HL-60 (cell line): ENCODE data around the gene RANBP3.
A peak's percentile ranks its signal among the peaks of the same experiment; 100 is the strongest.

Experiments used
- DNase-seq, 2 experiments: peaks; one replicate each; pipeline ENCODE4 v3.0.0-alpha.2; 2010 to 2020; ENCODE audit warnings: low read depth in 1 of 2, low spot score in 1 of 2
- H3K27ac ChIP-seq: fragments of 250-450 bp; sonication (Bioruptor Pico); replicated peaks from 2 replicates; pipeline ENCODE4 v1.5.1; 2020; ENCODE audit warnings: mild to moderate bottlenecking, moderate library complexity
- H3K27me3 ChIP-seq: fragments of 250-450 bp; sonication (Bioruptor Pico); 2 replicates; pipeline ENCODE4 v1.5.1; 2021; ENCODE audit warnings: mild to moderate bottlenecking, moderate library complexity; ENCODE audit not compliant: insufficient read depth, poor library complexity, severe bottlenecking
- H3K4me3 ChIP-seq: replicated peaks from 2 replicates; pipeline ENCODE4 v1.5.1; 2011; ENCODE audit warnings: mild to moderate bottlenecking, control low read depth, low read length; ENCODE audit not compliant: insufficient read depth
- CTCF ChIP-seq: IDR thresholded peaks from one replicate; pipeline ENCODE4 v1.5.1; 2011; ENCODE audit warnings: low read length, control low read depth, inconsistent platforms; ENCODE audit not compliant: insufficient read depth
- GABPA ChIP-seq: IDR thresholded peaks from 2 replicates; pipeline ENCODE4 v1.6.1; 2012; ENCODE audit warnings: low read depth
- POLR2AphosphoS5 ChIP-seq: IDR thresholded peaks from 2 replicates; pipeline ENCODE4 v1.6.1; 2012; ENCODE audit warnings: low read depth
- REST ChIP-seq: IDR thresholded peaks from 2 replicates; pipeline ENCODE4 v1.6.1; 2012; ENCODE audit warnings: low read depth; ENCODE audit not compliant: insufficient replicate concordance
- SPI1 ChIP-seq: IDR thresholded peaks from 2 replicates; pipeline ENCODE4 v1.6.1; 2012; ENCODE audit warnings: low read depth, mild to moderate bottlenecking, borderline replicate concordance

The RANBP3 gene

DNA sequence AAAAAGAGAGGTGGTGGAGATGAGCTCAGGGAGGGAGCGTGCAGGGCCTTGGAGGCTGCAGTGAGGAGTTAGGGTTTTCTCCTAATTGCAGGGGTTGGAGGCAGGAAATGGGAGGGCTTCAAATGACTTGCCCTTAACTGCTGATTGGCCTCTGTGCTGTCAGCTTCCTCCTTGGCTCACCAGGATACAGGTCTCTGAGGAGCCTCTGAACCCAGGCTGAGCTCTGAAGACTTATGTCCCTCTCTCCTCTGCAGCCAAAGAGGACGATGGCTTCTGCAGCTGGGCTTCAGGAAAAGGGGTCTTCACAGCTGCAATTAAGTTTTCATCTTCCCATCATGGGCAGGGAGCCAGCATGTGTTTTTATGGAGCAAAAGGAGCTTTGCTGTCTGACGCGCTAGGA is 6.7 kb upstream of the RANBP3 start:
- no peak overlapping the region for H3K27ac ChIP-seq
- DNase-seq, result no peak
- H3K27me3 ChIP-seq, result no peaks in the 10 kb centered on the region
- H3K4me3 ChIP-seq, result no peak overlapping the region
- no peak for TF ChIP-seq GABPA
- no peak for TF ChIP-seq POLR2AphosphoS5
- TF ChIP-seq REST, result no peak
- TF ChIP-seq SPI1, result no peak
- TF ChIP-seq CTCF, result no peak

GRCh38 chr19:5983367-5983955 is 5.5 kb upstream of the RANBP3 start:
- Histone ChIP-seq H3K27ac (no peak overlapping the region), H3K4me3 (no peak overlapping the region), H3K27me3 (no peaks in the 10 kb centered on the region)
- no peak for TF ChIP-seq POLR2AphosphoS5
- TF ChIP-seq REST, result no peak
- TF ChIP-seq CTCF, result no peak
- no peak for TF ChIP-seq SPI1
- TF ChIP-seq GABPA, result no peak
- DNase-seq, result peak in 1 of 2 experiments; percentile 14

- peak overlapping the region; percentile 87 for H3K27ac ChIP-seq
- DNase-seq, result no peak
Observed at GRCh38 chr19:5978606-5979552, 939 bp upstream of the RANBP3 start.

More at GRCh38 chr19:5978606-5979552, 939 bp upstream of the RANBP3 start:
- peak overlapping the region; percentile 71 for H3K4me3 ChIP-seq
- H3K27me3 ChIP-seq, result no peaks in the 10 kb centered on the region
- TF ChIP-seq CTCF (no peak), REST (no peak)
